Keratinocyte (primary cell): Measurements from ENCODE around the gene NCOA3.

ENCODE experiments used
- CTCF ChIP-seq, 3 experiments: IDR thresholded peaks in 1 of 3; conservative IDR thresholded peaks in 1 of 3; optimal IDR thresholded peaks in 1 of 3; 2 replicates in 2 of 3; 3 replicates in 1 of 3; pipeline versions ENCODE3 to v1.5.1; 2011; ENCODE audit warnings: low read length in 3 of 3, mild to moderate bottlenecking in 3 of 3, moderate library complexity in 2 of 3, control low read depth in 1 of 3, inconsistent platforms in 1 of 3; ENCODE audit not compliant: insufficient read depth in 2 of 3; ENCODE audit errors: extremely low read depth in 1 of 3
- EZH2 ChIP-seq: IDR thresholded peaks from one replicate; pipeline ENCODE4 v1.6.1; 2012; ENCODE audit warnings: inconsistent platforms, mild to moderate bottlenecking, low read length, moderate library complexity

DNA sequence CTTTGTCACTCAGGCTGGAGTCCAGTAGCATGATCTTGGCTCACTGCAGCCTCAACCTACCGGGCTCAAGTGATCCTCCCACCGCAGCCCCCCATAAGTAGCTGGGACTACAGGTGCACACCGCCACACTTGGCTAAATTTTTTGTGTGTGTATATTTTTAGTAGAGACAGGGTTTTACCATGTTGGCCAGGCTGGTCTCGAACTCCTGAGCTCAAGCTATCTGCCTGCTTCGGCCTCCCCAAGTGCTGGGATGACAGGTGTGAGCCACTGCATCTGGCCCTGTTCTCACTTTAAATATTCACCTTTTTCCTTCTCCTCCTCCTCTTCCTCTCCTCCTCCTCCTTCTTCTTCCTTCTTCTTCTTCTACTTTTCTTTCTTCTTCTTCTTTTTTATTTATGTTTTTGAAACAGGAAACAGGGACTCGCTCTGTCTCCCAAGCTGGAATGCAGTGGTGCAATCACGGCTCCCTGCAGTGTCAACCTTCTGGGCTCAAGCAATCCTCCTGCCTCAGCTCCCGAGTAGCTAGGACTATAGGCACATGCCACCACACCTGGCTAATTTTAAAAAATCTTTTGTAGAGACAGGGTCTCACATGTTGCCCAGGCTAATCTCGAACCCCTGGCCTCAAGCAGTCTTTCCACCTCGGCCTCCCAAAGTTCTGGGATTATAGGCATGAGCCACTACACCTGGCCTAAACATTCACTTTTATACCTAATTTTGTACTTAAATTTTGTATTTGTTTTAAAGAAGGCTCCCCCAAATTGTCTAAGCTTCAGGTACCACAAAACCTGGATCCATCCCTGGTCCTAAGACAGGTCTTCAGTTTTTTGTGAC lies 47.2 kb upstream of the NCOA3 start:
- TF ChIP-seq CTCF (optimal IDR thresholded peaks at IDR 0.05 in 1 of 3, IDR thresholded peaks at IDR 0.05 in 1 of 3, conservative IDR thresholded peaks at IDR 0.05 in 1 of 3; ENCODE audit: extremely low read depth in 1 of 3, insufficient read depth in 2 of 3, low read length in 3 of 3) (no peak), EZH2 (no peak)
